ENCODE results near the gene AUTS2. TPM values are rescaled to one million over a fixed set of nuclear protein-coding genes. Genes with fewer than 3 reads are reported as not detected.

AUTS2 gene
- total RNA-seq, 1 donor from 2014 or later, result 0.79 TPM

DNA sequence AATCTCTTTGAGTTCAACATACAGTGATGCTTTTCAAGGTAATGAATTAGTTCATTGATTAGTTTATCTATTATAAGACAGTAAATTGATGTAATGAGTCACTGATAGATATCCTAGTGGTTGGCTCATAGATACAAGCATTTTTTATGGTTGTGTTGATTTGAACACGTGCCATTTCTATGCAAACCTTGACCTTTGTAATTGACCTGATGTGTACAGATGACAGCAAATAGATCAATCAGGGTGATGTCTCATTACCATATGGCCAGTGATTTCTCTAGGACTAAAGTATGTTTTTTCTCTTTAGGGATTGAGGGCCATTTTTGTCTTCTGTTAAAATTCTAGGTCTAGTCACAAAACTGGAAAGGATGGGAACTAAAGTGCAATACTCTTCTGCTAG lies 773.4 kb downstream of the AUTS2 start:
- no peak for DNase-seq (ENCODE audit: low read depth in 2 of 2)

DNA sequence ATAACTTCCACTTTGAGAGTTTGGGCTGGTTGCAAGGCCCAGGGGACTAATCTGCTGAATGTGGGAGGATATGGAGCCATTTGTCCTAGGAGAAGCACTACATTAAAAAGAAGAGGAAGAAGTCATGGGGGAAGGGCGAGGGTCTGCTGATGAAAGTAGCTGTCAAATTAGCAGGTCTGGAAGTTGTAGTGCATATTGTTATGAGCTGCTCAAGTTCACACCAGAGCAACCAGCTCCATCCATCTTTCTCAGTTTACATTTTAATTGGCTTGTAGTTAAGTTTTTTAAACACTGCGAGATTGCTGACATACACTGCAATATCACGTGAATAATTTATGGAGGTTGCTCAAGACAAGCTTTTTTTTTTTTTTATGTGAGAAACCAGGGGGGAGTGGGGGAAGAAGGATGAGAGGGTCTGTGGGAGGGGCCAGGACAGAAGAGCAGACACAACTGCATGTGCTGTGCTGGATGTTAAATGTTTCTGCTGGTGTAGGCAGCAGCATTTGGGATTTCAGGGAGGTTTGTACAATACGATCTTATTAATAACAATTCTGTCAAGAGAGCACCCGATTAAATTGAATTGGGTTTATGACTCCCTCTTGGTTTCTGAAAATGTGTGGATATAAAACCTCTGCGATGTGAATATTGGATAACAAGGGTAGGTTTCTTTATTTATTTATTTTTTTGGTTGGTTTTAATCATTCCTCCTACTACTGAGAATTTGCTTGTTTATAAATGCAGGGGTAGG lies 774.7 kb downstream of the AUTS2 start:
- DNase-seq (ENCODE audit: low read depth in 2 of 2), result no peak

DNA sequence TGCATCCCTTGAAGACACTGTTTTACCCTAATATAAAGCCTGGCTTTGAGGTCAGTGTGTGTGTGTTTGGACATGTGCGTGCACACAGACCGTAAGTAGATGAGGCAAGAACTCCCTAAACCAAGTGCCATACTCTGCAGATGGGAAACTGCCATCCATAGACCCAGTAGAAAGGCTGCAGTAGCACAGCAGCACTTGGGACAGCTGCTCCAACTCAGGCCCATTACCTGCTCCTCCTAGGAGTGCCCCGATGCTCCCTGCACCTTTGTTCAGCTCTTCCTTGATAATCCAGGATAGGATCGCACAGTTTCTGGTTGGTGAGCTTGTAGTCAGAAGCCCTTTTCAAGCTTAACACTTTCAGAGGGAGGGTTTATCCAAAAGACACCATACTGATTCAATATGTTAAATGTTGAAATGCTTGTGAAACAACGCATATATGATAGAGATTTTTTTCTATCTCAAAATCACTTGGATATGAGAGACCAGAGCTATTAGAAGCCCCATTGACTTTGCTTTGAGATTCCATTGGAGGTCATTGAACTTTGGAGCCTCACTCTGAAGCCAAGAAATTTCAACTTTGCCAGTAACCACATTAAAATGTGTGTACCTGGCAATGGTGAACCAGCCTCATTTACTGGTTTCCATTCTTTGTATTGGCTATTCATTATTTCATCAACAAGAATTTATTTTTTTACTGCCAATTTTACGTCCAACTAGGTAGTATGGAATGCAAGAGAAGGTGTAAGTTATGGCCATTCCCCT lies 776.7 kb downstream of the AUTS2 start:
- DNase-seq (ENCODE audit: low read depth in 2 of 2), result no peak

DNA sequence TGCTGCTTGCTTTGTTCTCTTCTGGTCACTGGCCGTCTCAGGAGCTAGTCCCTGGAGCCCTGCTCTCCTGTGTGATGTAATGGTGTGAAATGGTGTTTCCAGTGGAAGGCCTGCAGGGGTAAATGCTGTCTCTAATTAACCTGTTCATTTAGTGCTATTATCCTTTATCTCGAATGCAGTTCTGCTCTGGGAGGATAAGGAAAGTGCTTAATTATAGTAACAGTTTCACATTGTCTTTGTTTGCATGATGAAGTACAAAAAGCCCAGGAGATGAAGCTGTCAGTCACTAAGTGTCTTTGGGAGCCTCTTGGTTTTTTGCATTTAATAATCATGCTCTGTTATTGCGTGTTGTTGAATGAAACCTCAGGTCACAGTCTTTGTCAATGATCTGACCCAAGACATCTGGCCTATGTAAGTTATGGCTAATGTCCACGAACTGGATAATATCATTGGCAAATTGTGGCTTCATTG lies 778.3 kb downstream of the AUTS2 start:
- DNase-seq (ENCODE audit: low read depth in 2 of 2), result no peak

DNA sequence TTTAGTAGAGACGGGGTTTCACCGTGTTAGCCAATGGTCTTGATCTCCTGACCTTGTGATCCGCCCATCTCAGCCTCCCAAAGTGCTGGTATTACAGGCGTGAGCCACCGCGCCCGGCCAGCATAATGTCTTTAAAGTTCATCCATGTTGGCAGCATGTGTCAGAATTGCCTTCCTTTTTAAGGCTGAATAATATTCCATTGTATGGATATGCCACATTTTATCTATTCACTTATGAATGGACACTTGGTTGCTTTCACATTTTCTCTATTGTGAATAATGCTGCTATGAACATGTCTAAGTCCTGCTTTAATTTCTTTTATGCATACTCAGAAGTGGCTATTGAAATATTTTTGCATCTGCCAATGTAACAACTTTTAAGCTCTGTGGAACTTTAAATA lies 779.7 kb downstream of the AUTS2 start:
- DNase-seq (ENCODE audit: low read depth in 2 of 2), result no peak

DNA sequence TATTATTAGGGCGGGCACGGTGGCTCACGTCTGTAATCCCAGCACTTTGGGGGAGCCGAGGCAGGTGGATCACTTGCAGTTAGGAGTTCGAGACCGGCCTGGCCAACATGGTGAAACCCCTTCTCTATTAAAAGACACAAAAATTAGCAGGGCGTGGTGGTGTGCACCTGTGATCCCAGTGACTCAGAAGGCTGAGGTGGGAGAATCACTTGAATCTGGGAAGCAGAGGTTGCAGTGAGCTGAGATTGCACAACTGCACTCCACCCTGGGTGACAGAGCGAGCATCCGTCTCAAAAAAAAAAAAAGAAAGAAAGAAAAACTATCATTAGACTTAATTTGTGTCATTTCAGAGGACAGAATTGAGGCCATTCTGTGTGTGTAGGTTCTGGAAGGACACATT lies 780.9 kb downstream of the AUTS2 start:
- no peak for DNase-seq (ENCODE audit: low read depth in 2 of 2)

DNA sequence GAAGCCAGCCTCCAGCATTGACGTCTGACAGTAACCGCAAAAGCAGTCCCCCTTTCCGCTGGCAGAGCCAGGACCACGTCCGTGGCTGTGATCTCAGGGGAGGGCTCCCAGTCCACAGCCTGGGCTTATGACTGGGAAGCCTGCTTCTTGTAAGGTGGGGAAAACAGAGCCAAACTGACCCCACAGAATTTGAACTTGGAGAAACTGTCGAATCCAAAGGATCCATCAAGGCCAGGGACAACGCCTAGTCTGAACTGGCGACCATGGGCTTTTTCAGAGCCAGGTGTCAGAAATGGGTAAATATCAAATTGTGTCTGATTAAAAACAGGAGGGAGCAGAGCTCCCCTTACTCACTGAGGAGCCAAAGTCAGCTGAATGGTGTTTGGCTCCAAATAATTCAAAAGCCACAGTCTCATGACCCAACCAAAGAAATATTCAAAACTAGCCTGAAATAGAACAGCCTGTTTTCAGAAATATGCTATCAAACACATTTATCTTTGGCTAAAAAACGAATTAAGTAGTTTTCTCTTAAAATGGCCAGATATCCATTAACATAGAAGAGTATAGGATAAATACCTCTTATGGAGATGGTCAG lies 782.2 kb downstream of the AUTS2 start:
- DNase-seq (ENCODE audit: low read depth in 2 of 2), result no peak

DNA sequence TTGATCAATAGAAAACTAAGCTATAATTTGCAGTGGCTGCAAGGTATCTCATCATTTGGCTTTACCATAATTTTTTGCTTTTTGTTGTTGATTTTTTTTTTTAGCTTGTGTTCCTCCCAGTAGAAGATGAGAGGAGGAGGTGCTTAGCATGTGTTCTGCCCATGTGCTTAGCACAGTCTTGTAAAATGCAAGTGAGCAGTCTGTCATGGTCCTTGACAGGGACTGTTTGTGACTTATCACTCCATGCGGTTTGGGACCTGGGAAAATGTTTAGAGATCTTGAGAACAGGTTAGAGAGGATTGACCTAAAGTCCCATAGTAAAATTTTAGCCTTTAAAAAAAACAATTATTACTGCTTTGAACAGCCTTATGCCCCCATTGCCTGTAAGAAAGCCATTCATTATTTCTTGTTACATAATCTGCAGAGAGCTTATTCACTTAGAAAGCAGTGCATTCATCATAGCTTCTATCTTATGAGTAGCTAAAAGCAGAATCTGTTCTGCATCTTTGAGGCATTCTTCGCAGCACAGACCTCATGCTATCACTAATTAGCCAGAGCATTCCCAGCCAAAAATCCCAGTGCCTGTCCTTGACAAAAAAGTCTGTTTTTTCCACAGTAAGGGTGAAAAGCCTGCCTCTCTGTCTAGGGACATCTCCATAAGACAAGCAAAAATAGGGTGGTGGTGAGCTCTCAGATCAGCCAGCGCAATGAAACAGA lies 784.9 kb downstream of the AUTS2 start:
- no peak for DNase-seq (ENCODE audit: low read depth in 2 of 2)

DNA sequence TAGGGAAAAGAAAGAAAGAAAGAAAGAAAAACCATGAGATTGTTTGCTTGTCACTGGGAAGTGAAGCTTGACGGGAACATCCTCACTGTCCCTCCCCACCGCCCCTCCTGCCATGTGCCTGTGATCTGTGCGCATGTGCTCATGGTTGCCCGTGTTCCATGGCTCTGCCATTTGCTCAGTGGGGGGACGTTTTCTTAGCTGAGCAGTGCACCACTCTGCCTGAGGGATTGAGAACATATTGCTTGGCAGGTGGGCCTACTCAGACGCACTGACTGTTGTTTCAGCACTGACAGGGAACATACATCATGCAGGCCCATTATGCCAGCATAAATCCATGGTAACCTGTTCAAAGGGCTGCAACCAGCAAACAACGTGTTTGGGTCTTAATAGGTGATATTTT lies 785.7 kb downstream of the AUTS2 start:
- no peak for DNase-seq (ENCODE audit: low read depth in 2 of 2)

DNA sequence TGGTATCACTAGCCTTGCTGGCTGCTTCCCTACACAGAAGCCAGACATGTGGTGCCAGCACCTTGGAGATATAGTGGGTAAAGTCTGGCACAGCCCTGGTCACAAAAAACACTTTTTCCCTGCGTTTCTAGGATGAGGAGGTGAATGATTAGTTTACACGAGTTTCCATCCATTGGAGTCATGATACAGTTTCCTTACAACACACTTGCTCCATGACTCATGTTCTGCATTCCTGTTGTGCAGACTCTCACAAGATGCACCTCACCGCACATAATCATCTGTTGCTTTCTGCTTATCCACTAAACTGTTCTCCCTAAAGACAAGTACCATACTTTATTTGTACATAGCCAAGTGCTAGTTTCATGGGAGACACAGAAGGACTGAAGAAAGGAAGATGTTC lies 786.6 kb downstream of the AUTS2 start:
- no peak for DNase-seq (ENCODE audit: low read depth in 2 of 2)

DNA sequence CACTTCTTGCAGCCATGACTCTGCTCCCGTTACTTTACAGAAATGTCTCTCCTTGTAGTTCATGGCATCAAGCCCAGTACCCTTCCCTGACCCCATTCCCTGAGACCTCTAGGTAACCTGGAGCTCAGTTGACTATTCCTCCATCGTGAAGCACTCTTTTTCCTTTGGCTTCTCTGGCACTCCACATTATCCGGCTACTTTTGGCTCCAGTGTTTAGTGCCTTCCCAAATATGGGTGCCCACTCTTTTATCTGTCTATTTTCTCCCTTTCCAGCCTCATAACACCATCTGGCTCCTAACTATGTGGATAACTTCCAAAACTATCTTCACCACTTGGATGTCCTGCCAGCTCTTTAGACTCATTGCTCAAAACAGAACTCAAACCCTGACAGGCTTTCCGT lies 788.9 kb downstream of the AUTS2 start:
- no peak for DNase-seq (ENCODE audit: low read depth in 2 of 2)

DNA sequence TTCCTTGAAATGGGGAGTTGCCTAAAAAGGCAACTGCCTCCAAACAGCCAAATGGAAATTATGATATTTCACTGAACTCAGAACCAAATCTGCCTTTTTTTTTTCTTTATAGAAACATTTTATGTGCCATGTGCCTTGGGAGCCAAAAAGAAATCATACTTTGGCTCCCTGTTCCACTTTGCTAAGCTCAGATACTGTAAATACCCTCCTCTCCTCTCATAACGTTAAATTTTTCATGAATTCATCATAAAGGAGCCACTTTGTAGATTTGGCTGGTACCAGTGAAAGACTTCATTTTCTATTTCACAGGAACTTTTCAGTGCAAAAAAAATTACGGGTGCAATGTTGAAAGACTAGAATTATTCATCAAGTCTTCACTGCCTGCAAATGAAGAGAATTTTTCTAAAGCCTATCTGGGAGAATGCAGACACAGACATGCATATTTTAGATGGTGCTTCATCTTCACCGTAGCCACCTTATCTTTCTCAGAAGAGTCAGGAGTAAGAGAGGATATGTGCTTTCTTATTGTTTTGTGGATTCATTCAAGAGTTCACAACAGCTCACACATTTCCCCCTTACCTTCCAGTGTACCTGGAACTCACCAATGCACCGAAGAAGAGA lies 791.4 kb downstream of the AUTS2 start:
- DNase-seq (ENCODE audit: low read depth in 2 of 2), result no peak

DNA sequence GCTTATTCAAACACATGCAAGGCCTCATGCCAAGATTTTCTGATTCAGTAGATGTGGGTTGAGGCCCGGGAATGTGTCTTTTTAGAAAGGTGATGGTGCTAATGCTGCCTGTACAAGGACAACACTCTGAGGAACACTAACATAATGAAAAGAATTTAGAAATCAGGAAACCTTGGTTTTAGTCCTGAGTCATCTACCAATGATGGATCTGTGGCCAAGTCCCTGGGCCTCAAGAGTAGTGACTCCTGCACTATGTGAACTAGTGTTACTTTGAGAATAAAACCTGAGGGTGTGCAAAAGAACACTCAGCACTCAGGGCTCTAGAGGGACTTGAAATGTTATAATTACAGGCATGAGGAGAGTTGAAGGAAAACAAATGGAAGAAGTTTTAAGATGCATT lies 792.0 kb downstream of the AUTS2 start:
- DNase-seq (ENCODE audit: low read depth in 2 of 2), result no peak

DNA sequence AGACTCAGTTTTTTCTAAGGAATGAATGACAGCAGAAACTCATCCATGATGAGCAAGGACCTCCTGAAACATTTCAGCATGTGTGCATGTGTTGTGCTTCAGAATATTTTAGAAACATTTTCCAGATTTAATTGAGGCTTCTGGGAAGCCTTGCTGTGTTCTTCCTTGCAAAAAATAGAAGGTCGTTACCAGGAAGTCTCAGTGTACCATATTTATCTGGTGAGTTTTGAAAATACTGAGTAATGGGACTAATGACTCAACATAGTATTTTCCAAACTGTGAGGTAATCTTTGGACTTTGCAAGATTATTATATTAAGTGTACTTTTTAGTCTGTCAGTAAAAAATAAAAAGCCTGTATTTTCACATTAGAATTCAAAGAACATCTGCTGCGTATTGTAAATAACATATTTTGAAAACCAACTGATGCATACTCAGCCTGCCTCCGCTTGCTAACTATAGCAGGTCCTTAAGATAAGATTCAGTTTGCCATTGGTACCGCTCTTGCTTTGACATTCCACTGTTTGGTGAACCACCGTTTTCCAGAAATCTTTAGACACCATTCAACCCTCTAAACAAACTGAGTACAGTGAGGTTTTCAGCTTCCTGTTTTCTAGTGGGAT lies 794.1 kb downstream of the AUTS2 start:
- no peak for DNase-seq (ENCODE audit: low read depth in 2 of 2)

DNA sequence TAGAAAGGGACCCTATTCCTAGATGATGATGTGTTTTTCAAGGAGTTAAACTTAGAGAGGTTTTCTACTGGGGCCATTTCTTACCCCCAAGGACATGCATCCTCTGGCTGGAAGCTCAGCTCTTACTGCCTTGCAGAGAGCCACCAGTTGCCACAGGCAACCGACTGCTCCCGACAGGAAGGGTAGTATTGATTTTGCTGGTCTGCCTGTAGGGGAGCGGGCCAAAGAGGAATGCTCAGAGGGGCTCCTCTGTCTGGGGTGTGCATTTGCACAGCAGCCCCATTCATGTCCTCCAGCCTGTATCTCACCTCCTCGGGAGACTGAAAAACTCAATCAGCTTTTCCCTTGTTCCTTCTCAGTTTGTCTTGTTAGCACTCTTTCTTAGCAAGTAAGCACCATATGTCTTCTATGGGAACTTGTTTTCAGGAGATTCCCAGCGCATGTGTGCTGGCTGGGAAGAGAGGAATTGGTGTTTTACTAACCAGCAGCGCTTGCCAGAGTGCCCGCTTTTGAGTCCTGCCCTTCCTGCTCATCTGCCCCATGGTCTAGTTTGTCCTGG lies 794.7 kb downstream of the AUTS2 start:
- no peak for DNase-seq (ENCODE audit: low read depth in 2 of 2)

DNA sequence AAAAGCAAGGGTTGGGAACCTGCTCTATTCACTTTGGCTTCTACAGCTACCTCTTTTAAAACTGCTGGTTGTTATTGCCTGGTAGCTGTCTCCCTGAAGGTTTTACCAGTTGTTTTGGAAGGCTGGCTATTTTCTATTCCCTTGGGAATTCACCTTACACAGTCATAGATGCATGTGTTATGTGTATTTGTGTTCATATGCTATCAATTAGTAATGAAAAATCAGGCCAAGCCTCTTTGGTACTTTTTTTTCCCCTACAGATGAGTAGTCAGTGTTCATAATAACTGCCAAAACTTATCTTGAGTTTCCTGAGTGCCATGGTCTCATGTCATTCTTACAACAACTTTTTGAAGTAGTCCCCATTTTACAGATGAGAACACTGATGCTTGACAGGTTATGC lies 795.7 kb downstream of the AUTS2 start:
- DNase-seq (ENCODE audit: low read depth in 2 of 2), result no peak

DNA sequence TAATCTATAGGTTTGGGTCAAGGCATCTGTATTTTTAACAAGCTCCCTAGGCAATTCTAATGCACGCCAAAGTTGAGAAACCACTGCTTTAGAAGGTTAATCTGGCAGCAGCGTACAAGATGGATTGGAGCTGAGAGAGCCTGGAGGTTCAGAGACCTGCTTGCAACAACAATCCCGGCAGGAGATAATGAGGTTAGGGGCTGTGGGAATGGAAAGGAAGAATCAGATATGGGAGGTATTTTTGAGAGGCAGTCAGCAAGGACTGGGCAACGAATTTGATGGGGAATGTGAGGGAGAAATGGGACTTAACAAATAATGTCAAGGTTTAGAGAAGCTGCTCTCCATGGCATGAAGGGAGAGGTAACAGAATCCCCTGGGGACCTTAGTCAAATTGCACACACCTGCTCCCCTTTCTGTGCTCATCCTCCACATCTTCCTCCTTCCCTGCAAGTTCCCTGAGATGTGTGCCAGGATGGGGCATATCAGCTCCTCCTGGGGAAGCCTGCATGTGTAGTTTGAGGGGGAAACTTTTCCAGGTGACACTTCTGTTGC lies 802.6 kb downstream of the AUTS2 start:
- no peak for DNase-seq (ENCODE audit: low read depth in 2 of 2)

DNA sequence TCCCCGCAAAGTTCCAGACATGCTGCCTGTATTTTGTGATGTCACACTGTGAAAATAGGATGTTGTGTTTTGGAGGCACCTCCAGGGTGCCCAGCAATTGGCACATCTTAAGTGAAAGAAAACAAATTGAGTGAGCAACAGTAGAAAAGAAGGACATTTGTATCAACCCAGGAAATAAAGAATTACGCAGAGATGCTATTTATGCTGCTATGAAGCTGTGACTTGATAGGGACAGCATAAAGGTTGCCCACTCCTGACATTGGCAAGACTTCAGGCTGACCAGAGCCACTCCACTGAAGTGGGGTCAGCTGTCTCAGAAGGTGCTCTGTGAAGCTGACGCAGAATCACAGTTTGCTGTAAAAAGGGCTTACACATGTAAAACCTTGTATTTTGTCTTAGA lies 803.8 kb downstream of the AUTS2 start:
- no peak for DNase-seq (ENCODE audit: low read depth in 2 of 2)

DNA sequence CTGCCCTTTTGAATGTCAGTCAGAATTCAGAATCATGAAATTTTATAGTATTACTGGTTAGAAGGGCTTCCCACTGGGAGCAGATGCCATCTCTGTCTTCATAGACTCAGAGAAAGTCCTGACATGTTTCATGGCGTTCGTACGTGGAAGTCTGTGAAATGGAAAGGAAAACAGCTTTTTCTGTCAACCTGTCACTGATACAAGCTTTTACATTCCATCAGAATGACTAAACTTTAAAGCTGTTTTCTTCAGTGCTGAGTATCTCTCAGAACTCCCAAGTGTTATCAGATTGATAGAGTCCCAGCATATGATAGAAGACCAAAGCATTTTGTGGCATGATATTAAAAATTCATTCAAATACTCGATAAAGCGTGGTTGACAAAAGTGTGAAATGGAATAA lies 807.0 kb downstream of the AUTS2 start:
- DNase-seq (ENCODE audit: low read depth in 2 of 2), result no peak

DNA sequence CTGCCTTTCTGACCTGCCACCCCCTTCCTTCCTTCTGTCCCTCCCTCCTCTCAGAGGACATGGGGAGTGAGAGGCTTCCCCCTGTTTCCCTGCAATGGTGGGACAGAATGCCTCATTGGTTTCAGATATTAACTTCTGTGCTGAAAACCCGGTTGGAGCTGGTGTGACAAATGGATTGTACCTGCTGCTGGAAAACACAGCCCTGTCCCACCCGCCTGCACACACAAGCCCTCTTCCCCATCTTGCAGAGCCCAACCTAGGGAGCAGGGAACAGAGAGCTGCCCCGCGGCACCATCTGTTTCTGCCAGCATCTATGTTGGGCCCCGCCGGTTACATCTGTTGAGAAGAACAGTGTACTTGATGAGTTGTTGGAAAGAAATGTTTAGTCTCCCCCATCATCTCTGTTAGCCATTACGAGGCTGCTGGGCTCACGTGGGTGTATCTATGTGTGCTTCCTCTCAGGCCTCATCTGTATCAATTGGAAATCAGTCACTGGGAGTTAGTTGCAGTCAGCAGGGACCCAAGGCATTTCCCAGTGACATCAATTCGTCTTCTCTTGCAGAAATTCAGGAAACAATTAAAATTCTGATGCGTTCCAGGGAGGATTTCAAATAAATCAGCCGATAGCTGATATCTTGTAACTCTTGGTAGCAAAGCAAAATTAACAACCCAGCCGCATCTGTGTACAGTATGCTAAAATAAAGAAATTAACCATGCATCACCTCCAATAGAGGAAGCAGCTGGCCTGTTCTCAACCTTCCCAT lies 808.1 kb downstream of the AUTS2 start:
- DNase-seq (ENCODE audit: low read depth in 2 of 2), result no peak
